T-cell (primary cell): Measurements from ENCODE around the gene WDFY4. TPM values are rescaled to one million over a fixed set of nuclear protein-coding genes. Genes with fewer than 3 reads are reported as not detected.
A peak's percentile ranks its signal among the peaks of the same experiment; 100 is the strongest.

Experiments used
- ATAC-seq, 4 experiments: fragments of 200-7000 bp in 3 of 4; fragments of 150-1000 bp in 1 of 4; cut with Tn5 transposase; replicated peaks in 1 of 4; 1 replicate in 3 of 4; 2 replicates in 1 of 4; pipeline ENCODE4 v1.10.0; 2021; ENCODE audit warnings: moderate library complexity in 3 of 4, mild to moderate bottlenecking in 2 of 4, moderate number of reproducible peaks in 1 of 4
- CTCF ChIA-PET, 2 donors: fragments of 300-600 bp; sonication (Branson Sonifier 250); formaldehyde crosslinking; loops; one replicate each; lab custom pipeline; 2022; ENCODE audit warnings: antibody characterized with exemption in 2 of 2; lab: Charles Lee
- POLR2A ChIA-PET, 2 donors: fragments of 300-600 bp; sonication (Branson Sonifier 250); formaldehyde crosslinking; loops; one replicate each; lab custom pipeline; 2022; ENCODE audit warnings: antibody characterized with exemption in 2 of 2; lab: Charles Lee
- DNase-seq, 35 experiments: peaks; one replicate each; pipeline versions ENCODE4 v3.0.0 to v3.0.0-alpha.2; 2013 to 2023
- H3K27ac ChIP-seq: one replicate; pipeline ENCODE4 v1.5.1; 2013; ENCODE audit warnings: low read length
- H3K27me3 ChIP-seq, 2 experiments: replicated peaks in 1 of 2; 1 replicate in 1 of 2; 2 replicates in 1 of 2; pipeline versions ENCODE4 v1.6.1 to v1.7.0; 2013; ENCODE audit warnings: low read length in 1 of 2, mixed read lengths in 1 of 2; ENCODE audit not compliant: control insufficient read depth in 2 of 2, insufficient read depth in 2 of 2; ENCODE audit errors: extremely low read depth in 1 of 2
- H3K36me3 ChIP-seq, 2 donors: 1 replicate in 1 of 2; 2 replicates in 1 of 2; pipeline versions ENCODE4 v1.6.1 to v1.7.0; 2013; ENCODE audit warnings: low read length in 1 of 2; ENCODE audit not compliant: control insufficient read depth in 2 of 2, insufficient read depth in 1 of 2; ENCODE audit errors: extremely low read depth in 1 of 2
- H3K4me1 ChIP-seq, 2 experiments: 1 replicate in 1 of 2; 2 replicates in 1 of 2; pipeline versions ENCODE4 v1.6.1 to v1.7.0; 2013; ENCODE audit warnings: low read length in 2 of 2, mixed read lengths in 1 of 2; ENCODE audit not compliant: insufficient read depth in 2 of 2, control insufficient read depth in 1 of 2; ENCODE audit errors: extremely low read depth in 1 of 2
- H3K4me3 ChIP-seq, 2 donors: 1 replicate in 1 of 2; 2 replicates in 1 of 2; pipeline versions ENCODE4 v1.5.1 to v1.7.0; 2013; ENCODE audit warnings: mild to moderate bottlenecking in 2 of 2, low read length in 1 of 2, moderate library complexity in 1 of 2; ENCODE audit not compliant: control insufficient read depth in 1 of 2; ENCODE audit errors: extremely low read depth in 1 of 2
- H3K9me3 ChIP-seq: 2 replicates; pipeline ENCODE4 v1.7.0; 2013
- H3K27ac Mint-ChIP-seq, 2 donors: one replicate each; pipeline ENCODE4 v1.8.0; 2020 to 2021; ENCODE audit warnings: mild to moderate bottlenecking in 2 of 2, mixed read lengths in 2 of 2
- H3K27me3 Mint-ChIP-seq, 2 donors: one replicate each; pipeline ENCODE4 v1.8.0; 2021 to 2022; ENCODE audit warnings: mixed read lengths in 2 of 2
- H3K36me3 Mint-ChIP-seq: one replicate; pipeline ENCODE4 v1.8.0; 2021; ENCODE audit warnings: mixed read lengths
- H3K4me1 Mint-ChIP-seq, 3 donors: one replicate each; pipeline ENCODE4 v1.8.0; 2020 to 2022; ENCODE audit warnings: mixed read lengths in 3 of 3, mild to moderate bottlenecking in 1 of 3
- H3K4me3 Mint-ChIP-seq, 3 donors: one replicate each; pipeline ENCODE4 v1.8.0; 2020 to 2022; ENCODE audit warnings: mild to moderate bottlenecking in 3 of 3, mixed read lengths in 3 of 3, moderate library complexity in 3 of 3
- H3K9me3 Mint-ChIP-seq, 3 donors: one replicate each; pipeline ENCODE4 v1.8.0; 2020 to 2022; ENCODE audit warnings: mixed read lengths in 3 of 3
- WGBS: methylation state at CpG from one replicate; pipeline ENCODE4 v1.1.5; 2013; ENCODE audit warnings: missing lambda C conversion rate; ENCODE audit not compliant: insufficient coverage; 5-methylcytosine and 5-hydroxymethylcytosine counted together
- total RNA-seq, 35 experiments: library from RNA in 6 of 35; stranded (reverse) in 6 of 35; fragments of 120-200 nt in 1 of 35; gene quantifications; one replicate each; pipeline versions ENCODE4 v1.2.1 to v1.2.4 and lab custom pipeline; 2013 to 2026

Gene WDFY4
- total RNA-seq, 5 donors from 2014 or later (not counting 1 experiment from before 2014, with no cell fraction given): 2.6 to 15.5 (median 4.2) TPM

- WGBS: 33% methylated on average over 13 of the region's 19 CpGs
- peaks cover 8 to 13% (median 8%) of the 10 kb centered on the region in 3 donors for H3K4me1 Mint-ChIP-seq
These were observed 26.3 kb upstream of the WDFY4 start for GRCh38 chr10:48658243-48658974.

DNA sequence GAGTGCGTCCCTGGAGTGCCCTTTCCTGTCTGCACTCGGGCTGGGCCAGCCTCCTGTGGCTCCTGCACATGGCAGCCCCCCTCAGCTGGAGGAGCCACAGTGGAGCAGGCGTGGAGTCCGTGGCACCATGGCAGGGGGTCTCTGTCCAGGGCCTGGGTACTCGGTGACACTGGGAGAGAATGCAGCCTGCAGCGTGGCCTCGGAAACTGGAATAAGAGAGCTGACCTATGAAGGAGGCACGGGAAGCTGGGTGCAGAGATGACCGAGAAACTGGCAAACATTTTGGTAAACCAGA lies 25.8 kb upstream of the WDFY4 start:
- no peak overlapping the region for H3K4me3 ChIP-seq
- peaks cover 0 to 17% of the 10 kb centered on the region in 2 experiments for H3K4me1 ChIP-seq
- Mint-ChIP-seq H3K9me3 (no peaks in the 10 kb centered on the region), H3K27me3 (peaks cover 21 to 24% of the 10 kb centered on the region in 2 donors), H3K4me3 (no peak overlapping the region), H3K4me1 (peaks cover 8 to 13% (median 8%) of the 10 kb centered on the region in 3 donors), H3K36me3 (no peaks in the 10 kb centered on the region), H3K27ac (no peak overlapping the region)
- H3K36me3 ChIP-seq: no peaks in the 10 kb centered on the region
- ATAC-seq (no peak), DNase-seq (no peak)
- ChIA-PET CTCF (interaction anchor here (0.9 to 3.2 kb wide), 6 partner anchors 39 to 860 kb away, joined by 3 to 13 read pairs (median 4); partner anchors contain the start of gene MAPK8 (in 1 of the 2)), POLR2A (no interaction called here)
- no peaks in the 10 kb centered on the region for H3K9me3 ChIP-seq
- H3K27ac ChIP-seq: no peak overlapping the region
- H3K27me3 ChIP-seq: peaks cover 0 to 36% of the 10 kb centered on the region in 2 experiments
- 82% methylated on average over 9 of the region's 9 CpGs for WGBS

More at GRCh38 chr10:48658243-48658974, 26.3 kb upstream of the WDFY4 start:
- Histone ChIP-seq H3K9me3 (no peaks in the 10 kb centered on the region), H3K27ac (no peak overlapping the region), H3K4me3 (no peak overlapping the region), H3K27me3 (peaks cover 0 to 36% of the 10 kb centered on the region in 2 experiments), H3K36me3 (no peaks in the 10 kb centered on the region), H3K4me1 (peaks cover 0 to 17% of the 10 kb centered on the region in 2 experiments)
- ATAC-seq (no peak), DNase-seq (peak in 25 of 35 experiments; percentile 21 to 70 (median 37))
- Mint-ChIP-seq H3K4me3 (no peak overlapping the region), H3K27me3 (peaks cover 18 to 24% of the 10 kb centered on the region in 2 donors), H3K36me3 (no peaks in the 10 kb centered on the region), H3K27ac (no peak overlapping the region), H3K9me3 (no peaks in the 10 kb centered on the region)
- ChIA-PET POLR2A (no interaction called here), CTCF (interaction anchor here (0.6 to 3.2 kb wide), 9 partner anchors 38 to 860 kb away, joined by 3 to 13 read pairs (median 3); partner anchors contain the start of gene MAPK8 (in 1 of the 2))

- Mint-ChIP-seq H3K4me3 (no peak overlapping the region), H3K4me1 (peaks cover 5 to 13% (median 8%) of the 10 kb centered on the region in 3 donors), H3K27me3 (peaks cover 14 to 18% of the 10 kb centered on the region in 2 donors), H3K27ac (no peak overlapping the region), H3K9me3 (peaks cover 0 to 3% (median 1%) of the 10 kb centered on the region in 3 donors), H3K36me3 (no peaks in the 10 kb centered on the region)
- Histone ChIP-seq H3K4me3 (no peak overlapping the region), H3K4me1 (peaks cover 0 to 17% of the 10 kb centered on the region in 2 experiments), H3K27me3 (peaks cover 0 to 36% of the 10 kb centered on the region in 2 experiments), H3K36me3 (no peaks in the 10 kb centered on the region), H3K27ac (no peak overlapping the region), H3K9me3 (no peaks in the 10 kb centered on the region)
- ChIA-PET POLR2A (no interaction called here), CTCF (no interaction called here)
- WGBS: no CpG with 5 or more reads among the region's 2 CpGs
- ATAC-seq (no peak), DNase-seq (no peak)
These were observed 24.9 kb upstream of the WDFY4 start for GRCh38 chr10:48659790-48660189.

- peaks cover 14 to 17% of the 10 kb centered on the region in 2 donors for H3K27me3 Mint-ChIP-seq
- peaks cover 3 to 9% (median 7%) of the 10 kb centered on the region in 3 donors for H3K9me3 Mint-ChIP-seq
- no peaks in the 10 kb centered on the region for H3K36me3 Mint-ChIP-seq
- no peak overlapping the region for H3K27ac Mint-ChIP-seq
- Histone ChIP-seq H3K4me1 (peaks cover 0 to 6% of the 10 kb centered on the region in 2 experiments), H3K4me3 (no peak overlapping the region), H3K27me3 (peaks cover 0 to 24% of the 10 kb centered on the region in 2 experiments), H3K9me3 (no peaks in the 10 kb centered on the region), H3K27ac (no peak overlapping the region), H3K36me3 (no peaks in the 10 kb centered on the region)
- H3K4me1 Mint-ChIP-seq: peaks cover 4 to 11% (median 6%) of the 10 kb centered on the region in 3 donors
- ATAC-seq: no peak
- no peak overlapping the region for H3K4me3 Mint-ChIP-seq
- ChIA-PET CTCF (no interaction called here), POLR2A (no interaction called here)
- no peak for DNase-seq
These were observed 23.2 kb upstream of the WDFY4 start for GRCh38 chr10:48661441-48661840.

DNA sequence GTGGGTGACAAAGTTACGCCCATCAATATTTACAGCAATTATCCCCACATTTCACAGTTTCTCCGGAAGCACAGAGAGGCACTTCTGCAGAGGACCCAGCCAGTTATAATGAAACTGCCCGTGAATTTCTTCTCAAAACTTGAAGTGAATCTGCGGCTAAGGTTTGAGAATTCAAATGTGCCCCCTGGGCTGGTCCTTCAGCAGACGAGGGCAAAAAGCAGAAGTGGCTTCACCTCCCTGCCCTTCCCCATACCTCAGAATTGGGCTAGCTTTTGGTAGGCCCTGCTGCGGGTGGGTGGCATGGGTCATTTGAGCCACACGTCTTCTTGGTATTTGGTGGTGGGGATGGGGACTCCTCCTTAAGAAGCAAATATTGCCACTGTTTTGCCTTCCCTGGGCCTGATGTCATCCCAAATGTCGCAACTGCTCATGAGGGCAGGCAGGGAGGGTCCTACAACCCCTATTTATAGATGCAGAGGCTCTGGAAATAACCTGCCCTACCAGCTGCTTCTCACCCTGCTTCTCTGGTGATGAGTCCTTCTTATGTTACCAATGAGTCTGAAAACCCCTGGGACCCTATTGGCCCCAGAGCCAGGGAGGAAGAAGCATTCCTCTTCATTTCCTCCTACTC lies 16.6 kb upstream of the WDFY4 start:
- H3K36me3 ChIP-seq: no peaks in the 10 kb centered on the region
- no peak overlapping the region for H3K27ac ChIP-seq
- H3K27ac Mint-ChIP-seq: peak overlapping the region in 1 of 2 donors; percentile 44
- peaks cover 11% of the 10 kb centered on the region in 2 donors for H3K27me3 Mint-ChIP-seq
- peaks cover 0 to 12% of the 10 kb centered on the region in 2 experiments for H3K27me3 ChIP-seq
- no peaks in the 10 kb centered on the region for H3K9me3 ChIP-seq
- 79% methylated on average over 2 of the region's 8 CpGs for WGBS
- ChIA-PET CTCF (no interaction called here), POLR2A (no interaction called here)
- H3K4me1 ChIP-seq: no peaks in the 10 kb centered on the region
- H3K4me3 ChIP-seq: no peak overlapping the region
- H3K4me3 Mint-ChIP-seq: no peak overlapping the region
- H3K4me1 Mint-ChIP-seq: peaks cover 0 to 2% (median 0%) of the 10 kb centered on the region in 3 donors
- no peaks in the 10 kb centered on the region for H3K36me3 Mint-ChIP-seq
- H3K9me3 Mint-ChIP-seq: peaks cover 3 to 9% (median 7%) of the 10 kb centered on the region in 3 donors
- DNase-seq (peak in 1 of 35 experiments; percentile 40), ATAC-seq (peak in 1 of 4 experiments; percentile 14)

GRCh38 chr10:48670978-48671913 lies 13.4 kb upstream of the WDFY4 start:
- no peaks in the 10 kb centered on the region for H3K9me3 Mint-ChIP-seq

More at GRCh38 chr10:48670978-48671913, 13.4 kb upstream of the WDFY4 start:
- no peak overlapping the region for H3K4me3 Mint-ChIP-seq
- Histone ChIP-seq H3K36me3 (no peaks in the 10 kb centered on the region), H3K4me1 (no peaks in the 10 kb centered on the region), H3K9me3 (no peaks in the 10 kb centered on the region), H3K27me3 (peaks cover 0 to 8% of the 10 kb centered on the region in 2 experiments), H3K27ac (peak overlapping the region; percentile 14), H3K4me3 (no peak overlapping the region)
- WGBS: 86% methylated on average over 18 of the region's 28 CpGs
- H3K4me1 Mint-ChIP-seq: peaks cover 0 to 2% (median 0%) of the 10 kb centered on the region in 3 donors
- DNase-seq (peak in 1 of 35 experiments; percentile 32), ATAC-seq (peak in 2 of 4 experiments; percentile 24 to 28)
- peaks cover 5 to 12% of the 10 kb centered on the region in 2 donors for H3K27me3 Mint-ChIP-seq
- peak overlapping the region in 1 of 2 donors; percentile 49 for H3K27ac Mint-ChIP-seq
- ChIA-PET POLR2A (no interaction called here), CTCF (no interaction called here)
- H3K36me3 Mint-ChIP-seq: no peaks in the 10 kb centered on the region
